ENCODE data around the gene SLC12A4.
A peak's percentile ranks its signal among the peaks of the same experiment; 100 is the strongest.
"Not testable (repeated sequence)": the region's sequence is repeated elsewhere in the genome, so short reads cannot be mapped to it uniquely, and the experiment has no call there.

SLC12A4 gene

DNA sequence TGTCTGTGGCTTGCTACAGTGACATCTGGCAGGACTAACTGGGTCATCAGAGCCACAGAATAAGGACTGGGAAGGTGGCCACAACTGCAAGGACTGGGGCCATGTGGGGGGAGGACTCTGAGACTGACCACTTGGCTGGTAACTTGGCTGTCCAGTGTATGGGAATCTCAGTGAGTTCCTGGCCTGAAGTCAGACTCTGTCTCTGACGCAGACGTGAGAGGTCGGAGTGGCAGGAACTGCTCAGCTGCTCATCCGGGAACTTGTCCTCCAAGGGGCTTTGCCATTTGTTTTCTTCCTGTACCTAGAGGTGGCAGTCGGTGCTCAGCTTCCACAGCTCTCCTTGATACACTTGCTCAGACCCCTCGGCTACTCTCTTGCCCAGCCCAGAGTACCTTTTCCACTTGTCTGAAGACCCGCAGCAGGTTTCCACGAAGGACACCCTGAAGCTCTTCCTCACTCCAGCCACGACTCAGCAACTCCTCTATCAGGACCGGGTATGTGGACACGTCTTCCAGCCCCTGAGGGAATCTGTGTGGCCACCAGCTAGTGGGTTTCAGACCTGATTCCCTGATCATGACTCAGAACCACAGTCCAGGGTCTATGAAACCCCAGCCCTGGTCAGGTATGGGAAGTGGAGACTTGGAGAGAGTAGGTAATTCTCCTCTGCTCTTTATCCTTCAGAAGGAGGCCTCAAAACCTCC, 19.2 kb upstream of the SLC12A4 start:
- DNase-seq (ENCODE audit: low spot score), result no peak

DNA sequence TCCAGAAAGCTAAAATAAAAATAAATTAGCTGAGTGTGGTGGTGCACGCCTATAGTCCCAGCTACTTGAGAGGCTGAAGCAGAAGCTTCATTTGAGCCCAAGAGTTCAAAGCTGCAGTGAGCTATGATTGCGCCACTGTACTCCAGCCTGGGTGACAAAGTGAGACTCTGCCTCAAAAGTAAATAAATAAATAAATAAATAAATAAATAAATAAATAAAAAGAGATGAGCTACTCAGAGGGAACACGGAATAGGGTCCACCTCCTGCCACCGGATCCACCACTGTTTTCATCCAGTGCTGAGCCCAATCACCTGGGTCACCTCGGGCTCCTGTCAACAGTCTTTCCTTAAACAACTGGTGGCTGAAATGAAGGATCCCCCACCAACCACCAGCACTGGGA, 18.5 kb upstream of the SLC12A4 start:
- no peak for DNase-seq (ENCODE audit: low spot score)

DNA sequence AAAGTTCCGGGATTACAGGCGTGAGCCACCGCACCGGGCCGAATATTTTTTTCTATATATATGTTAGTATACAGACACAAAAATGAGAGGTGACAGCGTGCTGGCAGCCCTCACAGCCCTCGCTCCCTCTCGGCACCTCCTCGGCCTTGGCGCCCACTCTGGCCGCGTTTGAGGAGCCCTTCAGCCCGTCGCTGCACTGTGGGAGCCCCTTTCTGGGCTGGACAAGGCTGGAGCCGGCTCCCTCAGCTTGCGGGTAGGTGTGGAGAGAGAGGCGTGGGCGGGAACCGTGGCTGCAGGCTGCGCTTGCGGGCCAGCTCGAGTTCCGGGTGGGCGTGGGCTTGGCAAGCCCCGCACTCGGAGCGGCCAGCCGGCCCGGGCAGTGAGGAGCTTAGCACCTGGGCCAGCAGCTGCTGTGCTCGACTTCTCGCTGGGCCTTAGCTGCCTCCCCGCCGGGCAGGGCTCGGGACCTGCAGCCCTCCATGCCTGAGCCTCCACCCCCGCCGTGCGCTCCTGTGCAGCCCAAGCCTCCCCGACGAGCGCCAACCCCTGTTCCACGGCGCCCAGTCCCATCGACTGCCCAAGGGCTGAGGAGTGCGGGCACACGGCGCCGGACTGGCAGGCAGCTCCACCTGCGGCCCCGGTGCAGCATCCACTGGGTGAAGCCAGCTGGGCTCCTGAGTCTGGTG, 13.7 kb upstream of the SLC12A4 start:
- no peak for DNase-seq (ENCODE audit: low spot score)

DNA sequence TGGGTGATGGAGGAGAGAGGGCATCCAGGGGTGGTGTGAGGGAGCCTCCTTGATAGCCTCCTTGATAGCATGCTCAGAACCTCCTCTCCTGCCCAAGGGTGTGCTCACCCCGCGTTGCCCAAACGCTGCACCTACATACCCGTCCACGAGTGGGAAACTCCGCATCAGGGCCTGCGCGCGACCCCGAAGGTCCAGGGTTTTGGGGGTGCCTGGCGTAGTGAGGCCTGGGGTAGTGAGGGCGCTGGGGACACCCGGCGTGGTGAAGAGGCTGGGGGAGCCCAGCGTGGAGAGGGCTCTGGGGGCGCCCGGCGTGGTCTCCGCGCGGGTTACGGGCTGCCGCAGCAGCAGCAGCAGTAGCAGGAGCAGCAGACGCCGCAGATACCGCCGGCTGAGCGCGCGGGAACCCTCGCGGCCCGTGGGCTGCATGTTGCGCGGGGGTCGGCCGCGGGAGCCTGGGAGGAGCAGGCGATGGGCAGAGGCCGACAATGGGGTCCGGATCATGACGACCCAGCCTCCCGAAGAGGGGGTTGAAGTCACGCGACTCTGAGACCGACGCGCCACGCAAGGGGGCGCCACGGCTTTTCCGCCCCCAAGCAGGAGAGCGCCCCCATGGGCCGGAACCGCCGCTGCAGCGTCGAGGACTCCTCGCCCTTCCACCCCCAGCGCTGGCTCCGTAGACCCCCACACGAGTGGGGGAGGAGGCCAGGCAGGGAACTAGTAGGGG, 11.7 kb upstream of the SLC12A4 start, which contains the start of gene DPEP3:
Gene DPEP3, minus strand, starts transcription at position 545 of the 724 bp plus-strand sequence. Its CDS starts 119 bp downstream, at position 426.
- no peak for DNase-seq (ENCODE audit: low spot score)

DNA sequence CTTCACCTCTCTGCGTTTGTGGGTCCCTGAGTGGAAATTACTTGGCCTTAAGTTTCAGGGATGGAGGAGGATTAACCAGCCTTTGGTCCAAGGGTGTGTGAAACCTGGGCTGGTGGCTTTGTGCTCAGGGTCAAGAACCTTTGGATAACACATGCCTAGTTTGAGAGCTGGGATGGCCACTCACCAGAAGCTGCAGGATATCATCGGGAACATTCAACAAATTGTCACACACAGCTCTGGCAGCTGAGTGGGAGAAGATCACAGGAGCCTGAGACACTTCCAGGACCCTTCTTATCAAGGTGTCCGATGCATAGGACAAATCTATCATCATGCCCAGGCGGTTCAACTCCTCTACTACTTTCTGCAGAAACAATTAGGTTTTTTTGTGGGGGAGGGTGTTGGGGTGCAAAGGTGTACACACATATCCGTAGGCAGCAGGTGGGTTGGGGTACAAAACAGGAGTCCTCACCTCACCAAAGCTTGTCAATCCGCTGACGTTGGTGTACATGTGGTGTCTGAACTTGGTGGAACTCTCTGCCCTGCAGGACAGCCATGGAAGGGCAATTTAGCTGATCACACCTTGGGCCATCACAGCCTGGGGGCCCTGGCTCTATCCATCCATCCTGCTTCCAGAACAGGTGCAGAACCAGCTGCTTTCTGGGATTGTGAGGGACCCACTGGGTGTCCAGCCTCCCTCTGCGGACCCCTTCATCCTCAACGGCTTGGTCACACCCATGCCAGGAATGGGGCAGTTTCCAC, 9.2 kb upstream of the SLC12A4 start:
- no peak for DNase-seq (ENCODE audit: low spot score)

DNA sequence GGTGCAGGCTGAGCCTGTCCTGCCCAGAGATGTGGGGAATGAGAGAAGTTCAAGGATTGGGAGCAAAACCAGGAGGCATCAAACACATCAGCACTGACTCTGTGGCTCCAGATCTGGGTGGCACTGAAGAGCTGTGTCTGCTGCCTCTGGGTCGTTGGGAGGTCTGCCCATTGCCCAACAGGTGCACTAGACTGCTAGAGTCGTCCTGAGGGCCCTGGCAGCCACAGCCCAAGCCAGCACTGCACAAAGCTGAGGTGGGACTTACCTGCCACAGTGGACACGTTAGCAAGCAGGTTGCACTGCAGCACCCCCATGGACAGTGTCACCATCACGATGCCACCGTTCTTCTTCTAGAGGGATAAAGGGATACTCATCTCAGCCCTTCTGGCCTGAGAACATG, 8.6 kb upstream of the SLC12A4 start:
- no peak for DNase-seq (ENCODE audit: low spot score)

GRCh38 chr16:67976205-67976604, 7.8 kb upstream of the SLC12A4 start:
- no peak for DNase-seq (ENCODE audit: low spot score)

DNA sequence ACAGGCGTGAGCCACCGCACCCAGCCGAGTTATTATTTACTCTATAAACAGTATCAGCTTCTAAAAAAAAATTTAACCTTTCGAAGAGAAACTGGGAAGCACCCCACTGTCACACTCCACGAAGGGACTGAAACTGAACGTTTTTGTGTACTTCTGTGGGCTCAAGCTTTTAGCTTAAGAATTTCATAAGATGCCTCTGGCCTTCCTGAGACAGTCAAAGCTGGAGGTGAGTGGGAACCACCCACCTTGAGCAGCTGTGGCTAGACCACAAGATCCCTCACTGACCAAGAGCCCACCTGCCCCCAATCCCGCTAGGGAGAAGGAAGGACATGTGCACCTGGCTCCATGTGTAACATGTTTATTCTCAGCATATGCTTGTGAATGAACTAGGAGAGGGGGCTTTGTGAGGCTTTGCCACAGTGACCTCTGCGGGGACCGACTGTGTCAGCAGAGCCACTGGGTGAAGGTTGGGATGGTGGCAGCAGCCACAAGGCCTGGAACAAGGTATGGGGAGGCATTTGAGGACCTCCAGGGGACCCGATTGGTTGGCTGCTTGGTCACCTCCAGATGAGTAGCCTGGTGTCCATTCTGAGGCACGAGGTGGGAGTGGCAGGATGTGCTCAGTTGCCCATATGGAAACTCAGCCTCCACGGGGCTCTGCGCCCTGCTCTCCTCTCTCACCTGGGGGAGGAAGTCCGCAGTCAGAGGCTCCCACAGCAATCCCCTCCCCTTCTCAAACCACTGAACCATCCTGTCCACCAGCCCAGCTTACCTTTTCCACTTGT, 7.1 kb upstream of the SLC12A4 start:
- no peak for DNase-seq (ENCODE audit: low spot score)

GRCh38 chr16:67972285-67972684, 3.8 kb upstream of the SLC12A4 start:
- not testable (repeated sequence) for DNase-seq (ENCODE audit: low spot score)

GRCh38 chr16:67971111-67971510, 2.7 kb upstream of the SLC12A4 start:
- no peak for DNase-seq (ENCODE audit: low spot score)

DNA sequence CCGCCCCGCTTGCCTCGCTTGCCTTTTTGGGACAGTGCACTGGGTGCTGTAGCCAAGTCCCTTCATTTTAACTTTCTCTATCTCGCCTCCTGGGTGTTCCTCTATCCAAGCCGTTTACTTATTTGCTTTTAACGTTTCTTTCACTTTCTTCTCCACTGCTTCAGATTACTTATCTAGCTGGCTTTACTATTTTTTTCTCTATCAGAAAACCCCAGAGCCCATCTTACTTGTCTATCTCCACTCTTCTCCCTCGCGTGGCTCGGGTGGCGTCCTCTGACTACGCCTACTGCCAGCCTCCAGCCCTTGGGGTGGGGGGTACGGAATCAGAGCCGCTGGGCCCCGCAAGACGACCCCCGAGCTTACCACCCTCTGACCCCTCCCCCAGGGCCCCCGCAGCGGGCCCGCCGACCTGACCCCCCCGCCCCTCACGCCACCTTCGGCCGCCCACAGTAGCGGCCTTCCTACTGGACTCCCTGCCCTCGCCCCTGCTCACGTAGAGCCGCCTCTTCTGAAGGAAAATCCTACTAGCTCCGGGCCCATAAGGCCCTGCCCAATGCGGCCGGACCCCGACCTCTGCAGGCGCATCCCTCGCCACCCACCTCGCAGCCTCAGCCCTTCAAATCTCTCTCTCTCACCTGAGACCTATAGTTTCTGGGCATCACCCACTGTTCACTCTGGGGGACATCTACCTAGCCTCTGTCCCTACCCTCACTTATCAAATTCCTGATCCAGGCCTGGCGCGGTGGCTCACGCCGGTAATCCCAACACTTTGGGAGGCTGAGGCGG, 1.0 kb upstream of the SLC12A4 start:
- peak; percentile 47 for DNase-seq (ENCODE audit: low spot score)

DNA sequence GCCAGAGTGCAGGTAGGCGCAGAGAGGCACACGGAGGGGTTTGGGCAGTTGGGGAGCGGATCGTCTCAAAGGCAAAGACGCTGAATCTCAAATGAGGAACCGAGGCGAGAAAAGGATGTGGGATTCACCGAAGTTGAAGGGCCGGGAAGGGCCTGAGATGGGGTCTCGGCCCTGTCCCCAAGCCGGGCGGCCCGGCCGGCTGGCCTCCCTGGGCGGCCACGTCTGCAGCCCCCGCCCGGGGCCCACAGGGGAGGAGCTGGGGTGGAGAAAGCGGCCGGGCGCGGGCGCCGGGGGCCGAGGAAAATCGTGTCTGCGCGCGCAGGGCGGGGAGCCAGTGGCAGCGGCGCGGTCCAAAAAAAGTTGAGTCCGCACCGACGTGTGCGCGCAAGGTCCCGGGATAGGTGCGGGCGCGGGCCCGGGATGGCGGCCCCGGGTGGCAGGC, 458 bp downstream of the SLC12A4 start:
- DNase-seq (ENCODE audit: low spot score), result peak; percentile 47

- peak; percentile 45 for DNase-seq (ENCODE audit: low spot score)
These were observed 1.1 kb downstream of the SLC12A4 start for GRCh38 chr16:67967183-67967957.

- DNase-seq (ENCODE audit: low spot score), result no peak
These were observed 1.8 kb downstream of the SLC12A4 start for GRCh38 chr16:67966549-67967182.

DNA sequence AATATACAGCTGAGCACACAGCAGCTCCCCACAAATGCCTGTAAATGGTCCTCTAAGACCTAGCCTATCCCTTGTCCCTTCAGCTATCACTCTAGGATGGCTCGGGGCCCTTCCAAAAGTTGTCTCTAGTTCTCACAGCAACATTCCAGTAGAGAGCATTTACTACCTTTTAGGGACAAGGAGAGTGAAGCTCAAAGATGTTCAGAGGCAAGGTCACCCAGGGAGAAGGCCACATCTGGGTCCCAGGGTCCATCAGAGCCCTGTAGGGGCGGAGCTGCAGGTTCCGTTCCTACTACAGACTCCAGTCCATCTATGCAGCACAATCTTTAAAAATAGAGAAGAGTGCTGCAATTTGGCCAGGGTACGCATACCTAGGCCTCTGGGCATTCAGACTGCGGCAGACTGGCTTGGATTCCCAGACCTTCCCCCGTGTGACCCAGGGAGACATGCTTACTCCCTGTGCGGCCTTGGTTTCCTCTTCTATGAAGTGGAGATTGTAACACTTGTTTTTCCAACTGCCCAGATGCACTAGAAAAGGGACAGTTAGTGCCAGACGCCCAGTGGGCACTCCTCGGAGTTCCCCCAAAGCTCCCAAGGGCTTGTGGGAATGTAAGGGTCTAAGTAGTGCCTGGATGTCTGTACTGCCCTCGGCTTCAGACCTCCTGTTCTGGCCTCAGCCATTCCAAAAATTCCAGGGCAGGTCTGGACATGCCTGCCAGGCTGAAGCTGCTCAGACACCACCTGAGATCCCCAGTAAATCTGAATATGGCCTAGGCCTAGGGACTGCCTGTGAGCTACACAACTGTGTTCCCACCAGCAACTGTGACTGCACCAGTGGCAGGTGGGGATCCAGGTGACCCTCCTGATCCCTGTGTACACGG, 2.5 kb downstream of the SLC12A4 start:
- no peak for DNase-seq (ENCODE audit: low spot score)

DNA sequence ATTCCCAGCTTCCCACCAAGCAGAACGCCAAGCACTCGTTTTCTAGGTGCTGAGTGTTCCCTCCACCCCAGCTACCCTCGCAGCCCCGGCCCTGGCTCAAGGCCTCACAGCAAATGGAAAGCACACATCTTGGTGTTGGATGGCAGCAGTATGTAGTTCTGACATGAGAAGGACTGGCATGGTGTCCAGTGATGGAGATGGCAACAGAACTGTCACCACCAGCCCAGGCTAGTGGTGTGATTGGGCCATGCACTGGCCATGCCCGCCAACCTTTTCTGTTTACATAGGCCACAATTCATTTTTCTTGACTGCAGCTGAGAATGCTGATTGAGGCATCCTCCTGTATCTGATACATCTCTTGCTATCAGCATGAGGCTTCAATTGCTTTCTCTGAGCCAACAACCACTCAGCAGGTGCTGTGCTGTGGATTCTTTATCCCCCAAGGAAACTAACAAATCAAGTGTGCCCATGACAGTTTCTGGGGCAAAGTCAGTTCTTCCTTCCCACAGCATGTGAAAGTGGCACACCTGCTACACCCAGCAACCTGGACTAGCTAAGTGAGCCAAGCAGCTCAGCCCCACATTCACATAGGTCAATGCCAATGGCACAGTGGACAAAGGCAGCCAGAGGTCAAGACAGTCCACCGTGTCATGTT, 3.8 kb downstream of the SLC12A4 start:
- no peak for DNase-seq (ENCODE audit: low spot score)

DNA sequence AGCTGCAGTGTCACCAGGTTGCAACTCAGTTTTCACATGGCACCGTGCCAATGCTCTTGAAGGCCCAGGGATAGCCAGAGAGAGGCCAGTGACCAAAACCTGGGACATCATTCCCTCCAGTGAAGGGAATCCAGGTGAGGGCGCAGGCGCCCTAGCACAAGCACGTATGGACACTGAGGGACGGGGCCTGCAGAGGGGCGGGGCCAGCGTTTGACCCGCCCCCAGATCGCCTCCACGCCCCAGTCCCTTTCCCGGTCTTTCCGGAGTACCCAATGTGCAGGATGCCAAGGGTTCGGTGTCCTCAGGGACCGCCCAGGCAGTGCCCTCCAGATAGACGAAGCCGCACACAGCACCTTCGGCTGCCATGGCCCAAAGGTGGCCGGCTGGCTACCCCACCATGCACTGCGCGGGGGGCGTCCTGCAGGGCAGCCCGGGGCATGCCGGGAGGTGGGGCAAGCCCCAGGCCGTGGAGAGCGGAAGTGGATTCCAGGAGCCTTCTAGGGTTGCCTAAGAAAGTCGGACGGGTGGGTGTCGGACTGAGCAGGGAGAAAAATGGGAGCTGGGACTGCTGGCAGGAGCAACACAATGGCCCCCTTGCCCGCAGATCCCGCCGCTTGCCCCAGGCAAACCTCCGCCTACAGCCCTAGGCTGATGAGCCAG, 4.6 kb downstream of the SLC12A4 start:
- no peak for DNase-seq (ENCODE audit: low spot score)

Data from NAMALWA (cell line).